ENCODE measurements around the gene C14orf180.
"Not testable (repeated sequence)": the region's sequence is repeated elsewhere in the genome, so short reads cannot be mapped to it uniquely, and the experiment has no call there.

C14orf180 gene

DNA sequence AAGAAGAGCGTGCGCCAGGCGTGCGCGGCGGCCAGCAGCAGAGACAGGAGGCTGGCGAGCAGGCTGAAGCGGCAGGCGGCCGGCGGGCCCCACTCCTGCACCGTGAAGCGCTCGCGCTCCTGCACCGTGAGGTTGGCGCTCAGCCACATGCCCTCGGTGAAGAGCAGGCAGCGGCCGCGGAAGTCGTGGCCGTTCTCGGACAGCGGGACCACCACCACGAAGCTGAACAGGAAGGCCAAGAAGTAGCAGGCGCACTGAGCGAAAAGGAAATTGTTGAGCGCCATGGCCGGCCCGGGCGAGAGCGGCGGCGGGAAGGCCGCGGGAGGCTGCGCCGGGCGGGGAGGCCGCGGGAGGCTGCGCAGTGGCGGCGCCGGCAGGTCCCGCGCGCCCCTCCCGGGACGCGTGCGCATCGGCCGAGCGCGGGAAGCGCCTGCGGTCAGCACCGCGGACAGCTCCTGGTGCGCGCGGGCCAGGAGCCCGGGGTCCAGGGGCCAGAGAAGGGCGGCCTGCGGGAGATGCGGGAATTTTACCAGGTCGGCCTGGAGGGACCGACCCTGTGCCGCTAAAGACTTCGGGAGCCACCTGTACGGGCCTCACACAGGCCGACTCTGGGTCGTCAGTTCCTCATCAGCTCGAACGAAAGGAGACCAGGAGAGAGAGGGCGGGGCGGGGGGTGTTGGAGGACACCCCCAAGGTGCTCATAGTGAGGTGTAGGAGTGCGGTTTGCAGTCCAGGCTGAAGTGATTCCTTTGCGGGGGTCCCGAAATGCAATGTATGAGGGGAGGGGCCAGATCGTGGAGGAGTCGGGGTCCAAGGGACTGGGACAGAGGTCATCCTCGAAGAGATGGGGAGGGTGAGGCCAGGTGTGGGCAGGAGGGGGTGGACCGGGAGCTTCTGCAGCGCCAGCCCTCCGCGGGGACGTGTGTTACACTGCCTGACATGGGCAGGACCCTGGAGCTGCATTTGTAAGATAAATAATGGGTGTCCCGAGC lies 25.2 kb downstream of the C14orf180 start, which contains the start of gene TMEM179:
TMEM179 (minus strand) TSS at position 315 of the 992 bp plus-strand sequence; CDS start at position 284, 31 bp downstream.
- DNase-seq (ENCODE audit: extremely low read depth in 1 of 2, low read depth in 1 of 2): no peak

DNA sequence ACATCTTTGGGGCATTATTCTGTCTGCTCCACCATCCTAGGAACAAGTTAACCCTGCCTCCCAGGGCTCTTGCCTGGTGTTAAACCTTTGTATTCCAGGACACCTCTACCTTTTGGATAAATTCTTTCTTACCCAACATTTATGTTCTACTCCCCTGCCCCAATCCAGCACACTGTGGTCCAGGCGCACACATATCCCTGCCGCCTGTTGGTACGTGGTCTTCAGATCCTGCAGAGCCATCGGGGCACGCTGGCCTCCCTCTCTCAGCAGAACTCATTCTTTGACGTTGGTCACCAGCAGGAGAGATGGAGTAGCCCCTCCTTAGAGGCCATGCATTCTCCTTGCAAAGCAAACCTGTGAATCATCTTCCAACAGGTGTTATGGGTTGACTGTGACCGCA lies 30.1 kb downstream of the C14orf180 start:
- no peak for DNase-seq (ENCODE audit: extremely low read depth in 1 of 2, low read depth in 1 of 2)

DNA sequence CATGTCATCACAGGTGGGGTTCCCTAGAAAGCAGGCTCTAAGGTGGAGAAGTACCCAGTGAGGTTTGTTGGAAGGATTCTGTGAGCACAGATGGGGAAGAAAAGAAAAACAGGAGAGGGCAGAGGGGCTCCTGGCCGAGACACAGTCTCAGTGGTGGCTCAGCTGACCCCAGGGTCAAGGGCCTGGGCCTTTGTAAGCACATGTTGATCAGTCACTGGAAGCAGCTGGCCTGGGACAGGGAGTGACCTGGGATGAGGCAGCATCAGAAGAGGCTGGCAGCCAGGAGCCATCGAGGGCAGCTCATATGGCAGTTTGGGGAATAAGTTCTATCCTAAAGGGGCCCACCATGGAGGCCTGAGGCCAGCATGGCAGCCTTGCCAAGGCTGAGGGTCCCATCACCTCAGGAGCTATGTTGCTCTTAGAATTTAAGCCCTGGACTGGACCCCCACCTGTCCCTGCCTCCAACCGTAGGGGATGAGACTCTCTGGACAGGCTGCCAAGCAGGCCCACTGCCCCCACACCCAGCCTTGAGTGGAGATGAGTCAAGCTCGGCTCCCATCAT lies 31.3 kb downstream of the C14orf180 start:
- no peak for DNase-seq (ENCODE audit: extremely low read depth in 1 of 2, low read depth in 1 of 2)

DNA sequence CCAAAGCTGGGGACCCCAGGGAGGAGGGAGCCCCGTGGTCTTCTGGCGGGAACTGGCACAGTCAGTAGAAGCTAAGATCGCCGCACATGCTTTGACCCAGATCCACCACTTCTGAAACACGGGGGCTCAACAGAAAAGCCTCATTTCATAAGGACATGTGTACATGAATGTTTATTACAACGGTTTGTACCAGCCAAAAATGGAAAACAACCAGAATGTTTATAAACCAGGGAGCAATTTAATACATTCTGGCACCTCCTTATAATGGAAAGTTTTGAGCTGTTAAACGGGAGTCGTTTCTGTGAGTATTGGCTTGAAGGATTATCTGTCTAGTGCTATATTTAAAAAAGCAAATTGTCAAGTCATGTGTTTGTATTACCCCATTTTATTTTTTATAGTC lies 32.3 kb downstream of the C14orf180 start:
- DNase-seq (ENCODE audit: extremely low read depth in 1 of 2, low read depth in 1 of 2): no peak

DNA sequence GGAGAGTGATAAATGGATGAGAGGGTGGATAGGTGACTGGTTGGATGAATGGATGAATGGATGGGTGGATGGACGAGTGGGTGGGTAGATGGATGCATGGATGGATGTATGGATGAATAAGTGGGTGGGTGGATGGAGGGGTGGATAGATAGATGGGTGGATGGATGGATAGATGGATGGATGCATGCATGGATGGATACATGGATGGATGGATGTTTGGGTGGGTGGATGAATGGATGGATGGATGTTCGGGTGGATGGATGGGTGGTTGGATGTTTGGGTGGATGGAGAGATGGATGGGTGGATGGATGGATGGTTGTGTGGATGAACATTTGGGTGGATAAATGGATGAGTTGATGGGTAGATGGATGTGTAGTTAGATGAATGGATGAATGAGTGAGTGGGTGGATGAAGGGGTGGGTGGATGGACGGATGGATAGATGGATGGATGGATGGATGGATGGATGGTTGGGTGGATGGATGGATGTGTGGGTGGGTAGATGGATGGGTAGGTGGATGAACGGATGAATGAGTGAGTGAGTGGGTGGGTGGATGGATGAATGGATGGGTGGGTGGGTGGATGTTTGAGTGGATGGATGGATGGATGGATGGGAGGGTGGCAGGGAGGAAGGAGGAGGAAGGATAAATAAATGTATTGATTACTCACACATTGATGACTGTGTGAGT lies 34.7 kb downstream of the C14orf180 start:
- no peak for DNase-seq (ENCODE audit: extremely low read depth in 1 of 2, low read depth in 1 of 2)

DNA sequence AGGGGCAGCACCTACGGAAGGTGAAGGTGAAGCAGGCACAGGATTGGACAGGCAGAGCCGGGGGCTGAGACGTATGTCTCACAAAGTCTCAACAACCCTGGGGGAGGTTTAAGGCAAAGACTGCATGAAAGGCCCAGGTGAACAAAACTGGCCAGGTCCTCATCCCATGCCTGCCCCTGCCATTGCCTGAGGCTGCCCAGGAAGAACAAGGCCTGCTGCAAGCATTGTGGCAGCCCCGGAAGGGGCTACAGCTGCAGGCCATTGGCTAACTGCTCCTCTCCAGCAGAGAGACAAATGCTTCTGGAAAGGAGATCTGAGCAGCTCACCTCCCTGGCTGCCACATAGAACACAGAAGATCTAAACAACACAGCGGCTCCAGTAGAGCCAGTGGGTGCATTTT lies 45.4 kb downstream of the C14orf180 start:
- DNase-seq (ENCODE audit: extremely low read depth in 1 of 2, low read depth in 1 of 2): no peak

DNA sequence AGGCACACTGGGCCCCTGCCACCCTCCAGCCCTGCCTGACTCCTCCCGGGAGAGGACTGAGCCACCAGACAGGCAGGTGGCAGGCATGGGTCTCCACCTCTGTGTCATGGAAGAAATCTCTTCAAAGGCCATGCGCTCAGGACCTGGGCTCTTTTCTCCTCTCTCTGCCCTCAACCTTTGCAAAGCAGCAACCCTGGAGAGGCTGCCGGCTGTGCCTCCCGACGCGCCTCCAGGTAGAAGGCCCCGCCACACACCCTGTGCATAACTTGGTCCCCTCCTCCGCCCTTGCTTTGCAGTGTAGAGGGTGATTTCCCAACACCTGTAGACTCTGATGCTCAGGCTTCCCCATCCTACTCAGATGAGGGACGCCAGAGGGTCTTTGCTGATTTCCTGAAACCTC lies 53.2 kb downstream of the C14orf180 start:
- no peak for DNase-seq (ENCODE audit: extremely low read depth in 1 of 2, low read depth in 1 of 2)

DNA sequence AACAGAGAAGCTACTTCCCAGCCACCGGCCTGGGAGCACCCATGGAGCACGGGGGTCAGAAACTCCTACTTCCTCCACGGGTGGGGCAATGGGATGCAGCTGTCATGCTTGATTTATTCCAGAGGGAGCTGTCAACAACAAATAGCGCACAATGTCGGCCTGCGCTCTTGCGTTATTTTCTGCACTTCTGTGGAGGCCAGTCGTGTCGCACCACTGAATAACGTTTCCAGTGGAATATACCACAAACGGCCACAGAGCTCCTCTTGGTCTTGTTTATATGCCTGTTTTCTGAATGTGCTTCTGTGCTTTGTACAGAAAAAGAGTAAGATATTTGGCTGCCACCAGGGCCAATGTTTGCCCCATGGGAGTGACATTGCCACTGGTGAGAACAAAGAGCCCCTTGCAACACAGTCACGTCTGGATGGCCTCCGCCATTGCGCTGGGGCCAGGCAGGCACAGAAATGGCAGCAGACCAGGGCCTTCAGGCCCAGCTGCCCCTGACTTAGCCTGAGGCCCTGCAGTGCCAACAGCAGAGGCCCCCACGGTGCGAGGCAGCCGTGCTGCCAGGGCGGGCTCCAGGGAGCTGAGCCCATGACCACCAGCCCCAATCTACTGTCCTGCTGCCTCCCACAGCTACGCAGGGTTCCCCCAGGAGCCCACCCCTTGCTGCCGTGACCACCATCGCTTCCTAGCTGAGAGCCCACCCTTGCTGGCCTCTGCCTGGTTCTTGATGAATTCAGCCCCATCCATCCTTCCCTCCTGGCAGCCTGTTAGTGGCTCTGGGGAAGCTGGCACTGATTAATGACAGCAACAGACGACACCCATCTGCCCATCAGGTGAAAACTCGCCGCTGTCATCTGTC lies 53.9 kb downstream of the C14orf180 start:
- no peak for DNase-seq (ENCODE audit: extremely low read depth in 1 of 2, low read depth in 1 of 2)

DNA sequence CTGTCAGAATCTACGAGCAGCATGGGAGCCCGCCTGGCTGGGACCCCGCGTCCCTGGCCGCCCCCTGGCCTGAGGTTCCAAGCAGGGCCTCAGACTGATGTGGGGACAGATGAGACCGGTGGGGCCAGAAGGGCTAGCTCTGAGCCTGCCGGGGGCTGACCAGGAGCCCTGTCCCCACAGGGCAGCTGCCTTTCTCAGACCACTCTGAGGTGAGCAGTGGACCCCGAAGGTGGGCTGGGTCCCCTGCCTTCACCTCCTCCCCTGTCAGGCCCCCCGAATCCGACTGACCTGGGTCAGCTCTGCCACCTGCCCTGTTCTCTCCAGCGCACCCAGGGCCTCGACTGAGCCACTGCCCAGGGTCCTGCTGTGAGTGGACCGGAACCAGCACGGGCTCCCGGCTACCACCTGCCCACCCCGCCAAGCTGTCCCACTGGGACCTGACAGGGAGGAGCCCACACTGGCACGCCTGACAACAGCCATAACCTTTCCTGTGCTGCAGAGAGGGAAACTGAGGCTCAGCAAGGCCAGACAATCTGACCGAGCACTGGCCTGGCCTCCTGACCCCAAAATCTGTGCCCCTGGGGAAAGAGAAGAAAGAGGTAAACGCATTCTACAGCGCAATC lies 54.7 kb downstream of the C14orf180 start:
- no peak for DNase-seq (ENCODE audit: extremely low read depth in 1 of 2, low read depth in 1 of 2)

DNA sequence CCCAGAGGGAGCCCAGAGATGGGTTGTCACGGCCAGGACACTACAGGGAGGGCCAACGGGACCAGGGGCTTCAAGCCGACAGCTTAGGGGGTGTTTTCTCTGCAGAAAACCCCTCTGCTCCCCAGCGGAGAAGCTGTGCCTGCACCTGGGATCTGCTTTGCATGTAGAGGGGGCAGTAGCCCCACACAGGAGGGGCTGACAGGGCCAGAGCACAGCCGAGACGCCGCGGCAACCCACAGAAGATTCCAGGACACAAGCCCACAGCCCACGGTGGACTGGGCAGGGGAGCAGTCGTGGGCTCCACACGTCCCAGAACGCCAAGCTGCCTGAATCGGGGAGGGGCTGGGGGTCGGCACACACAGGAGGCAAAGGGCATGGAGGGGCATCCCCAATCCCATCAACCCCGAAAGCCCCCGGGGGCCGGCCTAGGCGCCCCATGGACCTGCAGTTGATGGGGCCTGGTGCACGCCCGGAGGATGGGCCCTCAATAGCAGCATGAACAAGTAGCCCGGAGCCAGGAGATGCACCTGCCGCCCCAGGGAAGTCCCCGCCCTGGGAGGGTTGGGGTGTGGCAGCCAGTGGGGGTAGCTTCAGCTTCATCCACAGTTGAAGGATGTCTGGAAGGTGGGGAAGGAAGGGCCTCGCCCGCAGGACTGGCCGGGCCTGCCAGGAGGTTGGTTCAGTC lies 55.5 kb downstream of the C14orf180 start:
- DNase-seq (ENCODE audit: extremely low read depth in 1 of 2, low read depth in 1 of 2): no peak

DNA sequence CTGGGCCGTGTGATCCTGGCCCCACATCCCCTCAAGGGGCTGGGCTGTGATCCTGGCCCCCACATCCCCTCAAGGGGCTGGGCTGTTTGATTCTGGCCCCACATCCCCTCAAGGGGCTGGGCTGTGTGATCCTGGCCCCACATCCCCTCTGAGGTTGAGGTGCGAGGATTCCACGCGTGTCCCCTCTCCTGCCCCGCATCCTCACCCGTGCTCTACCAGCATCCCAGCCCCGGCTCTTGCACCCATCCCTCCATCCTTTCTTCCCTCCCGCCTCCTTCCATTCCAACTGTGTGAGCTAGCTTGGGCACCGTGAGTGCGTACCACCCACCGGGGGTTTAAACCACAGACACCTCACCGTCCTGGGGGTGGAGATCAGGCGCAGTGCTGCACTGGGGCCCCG lies 56.2 kb downstream of the C14orf180 start:
- no peak for DNase-seq (ENCODE audit: extremely low read depth in 1 of 2, low read depth in 1 of 2)

DNA sequence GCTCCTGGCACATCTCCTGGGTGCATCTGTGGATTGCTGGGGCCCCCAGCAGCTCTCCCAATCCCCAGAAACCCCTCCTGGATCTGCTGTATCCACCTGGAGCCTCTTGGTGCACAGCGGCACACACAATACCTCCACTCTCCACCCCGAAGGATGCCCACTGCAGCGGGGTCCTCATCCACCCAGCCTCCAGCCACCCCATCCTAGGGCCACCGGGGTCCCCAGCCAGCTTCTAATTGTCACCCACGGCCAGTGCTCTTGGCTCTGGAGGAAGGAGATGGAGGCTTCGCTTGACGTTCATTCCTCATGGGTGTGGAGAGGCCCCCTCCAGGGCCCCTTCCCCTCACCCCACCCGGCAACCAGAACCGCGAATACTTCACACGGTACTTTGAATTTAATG lies 56.6 kb downstream of the C14orf180 start:
- DNase-seq (ENCODE audit: extremely low read depth in 1 of 2, low read depth in 1 of 2): no peak

DNA sequence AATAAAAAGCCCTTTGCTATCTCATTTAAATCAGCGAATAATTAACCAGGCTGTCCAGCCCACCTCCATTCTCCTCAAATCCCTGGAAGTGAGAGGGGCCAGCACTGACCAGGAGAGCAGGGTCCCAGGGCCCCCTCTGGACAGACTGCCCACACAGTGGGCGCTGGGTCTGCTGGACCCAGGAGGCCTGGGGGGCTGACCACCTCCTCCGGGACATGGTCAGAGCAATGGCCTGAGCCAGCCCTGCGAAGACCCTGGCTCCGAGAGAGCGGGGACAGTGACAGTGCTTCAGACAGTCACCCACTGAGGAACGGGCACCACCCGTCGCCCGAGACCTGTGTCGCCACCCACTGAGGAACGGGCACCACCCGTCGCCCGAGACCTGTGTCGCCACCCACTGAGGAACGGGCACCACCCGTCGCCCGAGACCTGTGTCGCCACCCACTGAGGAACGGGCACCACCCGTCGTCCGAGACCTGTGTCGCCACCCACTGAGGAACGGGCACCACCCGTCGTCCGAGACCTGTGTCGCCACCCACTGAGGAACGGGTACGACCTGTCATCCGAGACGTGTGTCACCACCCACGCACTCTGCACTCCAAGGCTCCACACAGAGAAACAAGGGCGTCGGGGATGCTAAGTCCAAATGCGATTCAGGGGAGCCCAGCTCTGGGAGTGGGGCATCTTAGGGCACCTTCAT lies 57.4 kb downstream of the C14orf180 start:
- DNase-seq (ENCODE audit: extremely low read depth in 1 of 2, low read depth in 1 of 2): not testable (repeated sequence)

DNA sequence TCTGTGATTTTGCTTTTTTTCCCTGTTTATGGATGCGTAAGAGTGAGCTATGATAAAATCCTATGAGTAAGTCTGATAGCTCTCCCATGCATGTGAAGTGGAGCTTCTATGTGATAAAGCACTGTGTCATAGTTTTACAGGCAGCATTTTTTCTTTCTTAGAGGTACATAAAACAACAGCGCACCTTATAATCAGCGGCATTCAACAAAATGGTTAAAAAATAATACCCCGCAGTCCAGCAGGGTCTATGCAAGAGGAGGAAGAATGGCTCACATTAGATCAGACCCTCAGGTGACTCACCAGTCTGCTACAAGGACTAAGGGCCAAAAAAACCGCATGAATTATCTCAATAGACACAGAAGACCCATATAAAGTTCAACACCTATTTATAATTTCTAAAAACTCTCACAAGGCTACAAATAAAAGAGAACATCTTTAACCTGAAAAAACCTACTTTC lies 58.0 kb downstream of the C14orf180 start:
- DNase-seq (ENCODE audit: extremely low read depth in 1 of 2, low read depth in 1 of 2): no peak

DNA sequence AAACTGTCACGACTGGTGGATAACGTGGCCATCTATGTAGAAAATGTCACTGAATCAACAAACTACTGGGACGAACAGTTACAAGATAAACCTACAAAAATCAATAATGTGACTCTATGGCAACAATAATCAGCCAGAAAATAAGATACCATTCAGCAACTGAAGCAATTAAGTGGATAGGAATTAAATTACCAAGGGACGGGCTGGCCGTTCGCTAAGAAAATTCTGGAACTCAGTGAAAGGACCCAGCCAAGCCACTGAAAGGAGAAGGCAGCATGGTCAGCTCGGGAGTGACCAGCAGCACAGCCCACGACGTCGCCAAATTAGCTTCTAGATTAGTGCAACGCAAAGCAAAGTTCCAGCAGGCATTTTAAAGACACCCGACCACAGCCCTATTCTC lies 58.6 kb downstream of the C14orf180 start:
- DNase-seq (ENCODE audit: extremely low read depth in 1 of 2, low read depth in 1 of 2): no peak

DNA sequence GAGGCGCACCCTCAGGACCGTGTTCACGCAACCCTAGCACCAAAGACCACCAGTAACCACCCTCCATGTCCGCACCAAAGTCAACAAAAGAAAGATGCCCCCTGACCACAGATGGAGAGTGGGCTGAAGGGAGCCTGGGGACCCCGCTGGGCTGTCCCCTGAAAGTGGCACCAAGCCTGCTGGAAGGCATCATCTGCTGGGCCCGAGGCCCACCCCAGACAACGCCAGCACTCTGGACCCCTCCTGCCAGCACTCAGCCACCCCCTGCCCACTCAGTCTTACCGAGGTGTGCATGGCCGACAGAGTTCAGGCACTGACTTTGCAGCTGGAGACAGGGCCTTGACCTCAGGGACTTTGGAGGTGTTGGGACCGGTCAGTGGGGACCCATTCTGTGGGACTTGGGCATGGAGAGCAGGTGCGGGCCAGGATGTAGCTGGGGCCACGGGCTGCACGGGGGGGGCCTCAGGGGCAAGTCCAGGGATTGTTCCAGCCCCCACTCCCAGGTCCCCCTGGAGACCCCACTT lies 59.4 kb downstream of the C14orf180 start:
- DNase-seq (ENCODE audit: extremely low read depth in 1 of 2, low read depth in 1 of 2): no peak

DNA sequence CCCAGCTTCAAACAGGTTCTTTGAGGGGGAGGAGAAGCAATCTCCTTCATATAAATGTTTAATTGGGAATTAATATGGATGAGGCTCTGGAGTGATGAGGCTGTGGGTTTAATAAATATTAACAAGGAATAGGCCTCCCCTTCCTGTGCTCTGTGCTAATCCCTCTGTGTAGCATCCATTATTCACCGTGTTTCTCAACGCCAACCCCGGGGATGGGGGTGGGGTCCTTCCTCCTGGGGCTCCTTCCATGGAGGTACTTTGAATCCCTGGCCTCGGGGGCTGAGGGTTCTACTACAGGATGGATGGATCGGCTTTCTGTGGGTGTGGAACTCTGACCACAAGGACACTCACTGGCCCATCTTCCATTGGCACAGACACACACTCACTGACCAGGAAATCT lies 59.9 kb downstream of the C14orf180 start:
- DNase-seq (ENCODE audit: extremely low read depth in 1 of 2, low read depth in 1 of 2): no peak

All from activated CD8-positive, alpha-beta memory T cell treated with anti-CD3 and anti-CD28 coated beads for 1 hour (primary cell).